NT2/D1 (cell line): ENCODE measurements around the gene CORT.

Experiments
- SUZ12 ChIP-seq: IDR thresholded peaks from 2 replicates; pipeline ENCODE4 v1.6.1; 2011; ENCODE audit not compliant: insufficient read length, insufficient read depth; ENCODE audit errors: extremely low read depth
- YY1 ChIP-seq: IDR thresholded peaks from 2 replicates; pipeline ENCODE4 v1.6.1; 2011; ENCODE audit not compliant: insufficient read length, insufficient read depth
- ZNF274 ChIP-seq: IDR thresholded peaks from 2 replicates; pipeline ENCODE4 v1.6.1; 2011; ENCODE audit warnings: mild to moderate bottlenecking, low read depth, low read length

DNA sequence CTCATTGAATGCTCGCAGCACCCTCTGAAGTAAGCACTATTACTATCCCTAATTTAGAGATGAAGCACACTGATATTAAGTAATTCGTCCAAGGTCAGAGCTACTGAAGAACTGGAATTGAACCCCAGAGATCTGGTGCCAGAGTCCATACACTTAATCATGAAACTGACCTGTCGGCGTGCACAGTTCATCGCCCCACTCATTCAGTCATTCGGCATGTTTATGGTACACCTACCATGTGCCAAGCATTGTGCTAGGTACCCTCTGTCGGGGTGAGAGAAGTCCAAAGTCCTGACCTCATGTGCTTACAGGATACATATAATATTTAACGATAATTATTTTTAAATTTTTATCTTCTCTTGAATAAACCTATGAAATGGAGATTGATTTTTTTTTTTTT lies 25.2 kb upstream of the CORT start:
- no peak for TF ChIP-seq ZNF274
- no peak for TF ChIP-seq YY1
- no peak for TF ChIP-seq SUZ12
